ENCODE results near the gene TRPM7.

TRPM7 gene

GRCh38 chr15:50531766-50532165 is 154.8 kb downstream of the TRPM7 start:
- Histone ChIP-seq H3K27me3 (ENCODE audit: insufficient read depth, low read length) (no peaks in the 10 kb centered on the region), H2BK12ac (ENCODE audit: low read length) (no peak overlapping the region), H2BK5ac (ENCODE audit: low read depth, low read length, poor library complexity) (no peak overlapping the region), H3K36me3 (ENCODE audit: control insufficient read depth in 1 of 2, insufficient read depth in 2 of 2, low read length in 2 of 2) (no peaks in the 10 kb centered on the region), H3K14ac (ENCODE audit: low read length) (no peak overlapping the region), H3K9ac (ENCODE audit: low read length) (no peak overlapping the region), H4K12ac (ENCODE audit: low read depth, low read length) (no peak overlapping the region), H3K4me2 (ENCODE audit: low read length) (no peak overlapping the region), H3K4me1 (ENCODE audit: control insufficient read depth in 1 of 2, insufficient read depth in 2 of 2, low read length in 2 of 2) (peaks cover 0 to 4% of the 10 kb centered on the region in 2 experiments), H4K91ac (ENCODE audit: low read depth, low read length) (no peak overlapping the region), H3K4ac (ENCODE audit: low read depth, low read length) (no peak overlapping the region), H2AFZ (ENCODE audit: insufficient read depth, low read length, poor library complexity) (no peak overlapping the region), H3K79me2 (ENCODE audit: control insufficient read depth, insufficient read depth, low read length, poor library complexity) (no peaks in the 10 kb centered on the region), H3K18ac (ENCODE audit: low read length) (no peak overlapping the region), H3K4me3 (ENCODE audit: low read depth, low read length) (no peak overlapping the region), H3K27ac (ENCODE audit: low read depth, low read length) (no peak overlapping the region), H3K9me3 (ENCODE audit: insufficient read depth, low read depth, low read length) (no peaks in the 10 kb centered on the region), H2AK5ac (ENCODE audit: low read length) (no peak overlapping the region), H4K8ac (ENCODE audit: low read depth, low read length) (no peak overlapping the region), H3K79me1 (ENCODE audit: low read length) (no peaks in the 10 kb centered on the region), H3K23ac (ENCODE audit: low read length) (no peak overlapping the region), H2BK120ac (ENCODE audit: insufficient read depth, low read length, poor library complexity) (no peak overlapping the region)
- no CpG with 5 or more reads among the region's 4 CpGs for WGBS (ENCODE audit: extremely low coverage, insufficient coverage, insufficient read length)
- no peak for DNase-seq

GRCh38 chr15:50531163-50531562 is 155.4 kb downstream of the TRPM7 start:
- H3K27me3 ChIP-seq (ENCODE audit: insufficient read depth, low read length) = no peaks in the 10 kb centered on the region
- H3K14ac ChIP-seq (ENCODE audit: low read length) = no peak overlapping the region
- no peak overlapping the region for H2BK5ac ChIP-seq (ENCODE audit: low read depth, low read length, poor library complexity)
- H4K8ac ChIP-seq (ENCODE audit: low read depth, low read length) = no peak overlapping the region
- no peak overlapping the region for H2AFZ ChIP-seq (ENCODE audit: insufficient read depth, low read length, poor library complexity)
- H3K27ac ChIP-seq (ENCODE audit: low read depth, low read length) = no peak overlapping the region
- H2AK5ac ChIP-seq (ENCODE audit: low read length) = no peak overlapping the region
- H3K18ac ChIP-seq (ENCODE audit: low read length) = no peak overlapping the region
- no peaks in the 10 kb centered on the region for H3K36me3 ChIP-seq (ENCODE audit: control insufficient read depth in 1 of 2, insufficient read depth in 2 of 2, low read length in 2 of 2)
- H3K4ac ChIP-seq (ENCODE audit: low read depth, low read length) = no peak overlapping the region
- no CpG with 5 or more reads among the region's 4 CpGs for WGBS (ENCODE audit: extremely low coverage, insufficient coverage, insufficient read length)
- H3K79me1 ChIP-seq (ENCODE audit: low read length) = no peaks in the 10 kb centered on the region
- H3K4me1 ChIP-seq (ENCODE audit: control insufficient read depth in 1 of 2, insufficient read depth in 2 of 2, low read length in 2 of 2) = peaks cover 0 to 4% of the 10 kb centered on the region in 2 experiments
- no peak overlapping the region for H3K4me2 ChIP-seq (ENCODE audit: low read length)
- H3K23ac ChIP-seq (ENCODE audit: low read length) = no peak overlapping the region
- no peak overlapping the region for H3K4me3 ChIP-seq (ENCODE audit: low read depth, low read length)
- no peaks in the 10 kb centered on the region for H3K9me3 ChIP-seq (ENCODE audit: insufficient read depth, low read depth, low read length)
- no peak overlapping the region for H2BK12ac ChIP-seq (ENCODE audit: low read length)
- H3K79me2 ChIP-seq (ENCODE audit: control insufficient read depth, insufficient read depth, low read length, poor library complexity) = no peaks in the 10 kb centered on the region
- H4K12ac ChIP-seq (ENCODE audit: low read depth, low read length) = no peak overlapping the region
- H4K91ac ChIP-seq (ENCODE audit: low read depth, low read length) = no peak overlapping the region
- DNase-seq = no peak
- H3K9ac ChIP-seq (ENCODE audit: low read length) = no peak overlapping the region
- H2BK120ac ChIP-seq (ENCODE audit: insufficient read depth, low read length, poor library complexity) = no peak overlapping the region

- no peak overlapping the region for H2AK5ac ChIP-seq (ENCODE audit: low read length)
- no peak overlapping the region for H2BK12ac ChIP-seq (ENCODE audit: low read length)
- no peak overlapping the region for H2AFZ ChIP-seq (ENCODE audit: insufficient read depth, low read length, poor library complexity)
- no peaks in the 10 kb centered on the region for H3K36me3 ChIP-seq (ENCODE audit: control insufficient read depth in 1 of 2, insufficient read depth in 2 of 2, low read length in 2 of 2)
- no peak overlapping the region for H3K18ac ChIP-seq (ENCODE audit: low read length)
- H4K8ac ChIP-seq (ENCODE audit: low read depth, low read length) = no peak overlapping the region
- H4K91ac ChIP-seq (ENCODE audit: low read depth, low read length) = no peak overlapping the region
- H3K14ac ChIP-seq (ENCODE audit: low read length) = no peak overlapping the region
- no peaks in the 10 kb centered on the region for H3K9me3 ChIP-seq (ENCODE audit: insufficient read depth, low read depth, low read length)
- no peaks in the 10 kb centered on the region for H3K79me1 ChIP-seq (ENCODE audit: low read length)
- H2BK5ac ChIP-seq (ENCODE audit: low read depth, low read length, poor library complexity) = no peak overlapping the region
- H3K79me2 ChIP-seq (ENCODE audit: control insufficient read depth, insufficient read depth, low read length, poor library complexity) = no peaks in the 10 kb centered on the region
- H4K12ac ChIP-seq (ENCODE audit: low read depth, low read length) = no peak overlapping the region
- no peak overlapping the region for H3K4ac ChIP-seq (ENCODE audit: low read depth, low read length)
- WGBS (ENCODE audit: extremely low coverage, insufficient coverage, insufficient read length) = no CpG with 5 or more reads among the region's 5 CpGs
- H3K4me2 ChIP-seq (ENCODE audit: low read length) = no peak overlapping the region
- H3K4me1 ChIP-seq (ENCODE audit: control insufficient read depth in 1 of 2, insufficient read depth in 2 of 2, low read length in 2 of 2) = no peaks in the 10 kb centered on the region
- no peak overlapping the region for H3K27ac ChIP-seq (ENCODE audit: low read depth, low read length)
- no peak overlapping the region for H3K9ac ChIP-seq (ENCODE audit: low read length)
- H3K27me3 ChIP-seq (ENCODE audit: insufficient read depth, low read length) = no peaks in the 10 kb centered on the region
- H3K23ac ChIP-seq (ENCODE audit: low read length) = no peak overlapping the region
- H3K4me3 ChIP-seq (ENCODE audit: low read depth, low read length) = no peak overlapping the region
- H2BK120ac ChIP-seq (ENCODE audit: insufficient read depth, low read length, poor library complexity) = no peak overlapping the region
- no peak for DNase-seq
Observed at GRCh38 chr15:50523851-50524251, 162.7 kb downstream of the TRPM7 start.

- no peak overlapping the region for H3K14ac ChIP-seq (ENCODE audit: low read length)
- H3K23ac ChIP-seq (ENCODE audit: low read length) = no peak overlapping the region
- H3K4ac ChIP-seq (ENCODE audit: low read depth, low read length) = no peak overlapping the region
- H3K4me1 ChIP-seq (ENCODE audit: control insufficient read depth in 1 of 2, insufficient read depth in 2 of 2, low read length in 2 of 2) = no peaks in the 10 kb centered on the region
- no peaks in the 10 kb centered on the region for H3K9me3 ChIP-seq (ENCODE audit: insufficient read depth, low read depth, low read length)
- no peak overlapping the region for H4K12ac ChIP-seq (ENCODE audit: low read depth, low read length)
- no peak overlapping the region for H4K91ac ChIP-seq (ENCODE audit: low read depth, low read length)
- no peaks in the 10 kb centered on the region for H3K36me3 ChIP-seq (ENCODE audit: control insufficient read depth in 1 of 2, insufficient read depth in 2 of 2, low read length in 2 of 2)
- no peak overlapping the region for H2BK12ac ChIP-seq (ENCODE audit: low read length)
- H3K4me2 ChIP-seq (ENCODE audit: low read length) = no peak overlapping the region
- no peak overlapping the region for H2BK5ac ChIP-seq (ENCODE audit: low read depth, low read length, poor library complexity)
- no CpG with 5 or more reads among the region's 7 CpGs for WGBS (ENCODE audit: extremely low coverage, insufficient coverage, insufficient read length)
- no peaks in the 10 kb centered on the region for H3K27me3 ChIP-seq (ENCODE audit: insufficient read depth, low read length)
- H2BK120ac ChIP-seq (ENCODE audit: insufficient read depth, low read length, poor library complexity) = no peak overlapping the region
- no peak overlapping the region for H3K27ac ChIP-seq (ENCODE audit: low read depth, low read length)
- no peak overlapping the region for H3K4me3 ChIP-seq (ENCODE audit: low read depth, low read length)
- H4K8ac ChIP-seq (ENCODE audit: low read depth, low read length) = no peak overlapping the region
- H2AK5ac ChIP-seq (ENCODE audit: low read length) = no peak overlapping the region
- no peak for DNase-seq
- no peaks in the 10 kb centered on the region for H3K79me1 ChIP-seq (ENCODE audit: low read length)
- no peak overlapping the region for H2AFZ ChIP-seq (ENCODE audit: insufficient read depth, low read length, poor library complexity)
- H3K79me2 ChIP-seq (ENCODE audit: control insufficient read depth, insufficient read depth, low read length, poor library complexity) = no peaks in the 10 kb centered on the region
- H3K9ac ChIP-seq (ENCODE audit: low read length) = no peak overlapping the region
- H3K18ac ChIP-seq (ENCODE audit: low read length) = no peak overlapping the region
Observed at GRCh38 chr15:50519740-50520425, 166.7 kb downstream of the TRPM7 start.
